Mesodermal cell (in vitro differentiated cells): ENCODE measurements around the gene DEPDC4.
"Not testable (repeated sequence)": the region's sequence is repeated elsewhere in the genome, so short reads cannot be mapped to it uniquely, and the experiment has no call there.

Source experiments
- H3K27ac ChIP-seq: 2 replicates; pipeline ENCODE4 v1.7.0; 2013; ENCODE audit warnings: mild to moderate bottlenecking, low read depth, low read length, moderate library complexity; ENCODE audit not compliant: severe bottlenecking
- H3K36me3 ChIP-seq: 2 replicates; pipeline ENCODE4 v1.7.1; 2013; ENCODE audit warnings: mild to moderate bottlenecking, low read length, moderate library complexity; ENCODE audit not compliant: control insufficient read depth, insufficient read depth
- H3K4me1 ChIP-seq: one replicate; pipeline ENCODE4 v1.7.1; 2013; ENCODE audit warnings: mild to moderate bottlenecking, low read length; ENCODE audit not compliant: insufficient read depth, control insufficient read depth, poor library complexity, severe bottlenecking
- H3K4me3 ChIP-seq: 2 replicates; pipeline ENCODE4 v1.7.0; 2013; ENCODE audit warnings: low read length, control low read depth, mild to moderate bottlenecking; ENCODE audit not compliant: insufficient read depth, poor library complexity, severe bottlenecking; ENCODE audit errors: extremely low read depth
- H3K9me3 ChIP-seq: 2 replicates; pipeline ENCODE4 v1.7.1; 2013; ENCODE audit warnings: mild to moderate bottlenecking, low read length, moderate library complexity; ENCODE audit not compliant: control insufficient read depth
- WGBS, 2 experiments: methylation state at CpG; one replicate each; pipeline ENCODE4 v1.1.5; 2013; ENCODE audit warnings: missing lambda C conversion rate in 2 of 2; ENCODE audit not compliant: insufficient coverage in 2 of 2; 5-methylcytosine and 5-hydroxymethylcytosine counted together

Gene DEPDC4

GRCh38 chr12:100265107-100265506 lies 1.8 kb downstream of the DEPDC4 start:
- WGBS, 2 experiments: 84 to 96% methylated on average over 5 of the region's 5 CpGs
- H3K4me3 ChIP-seq, H3K36me3 ChIP-seq, H3K4me1 ChIP-seq, H3K9me3 ChIP-seq, H3K27ac ChIP-seq: not testable (repeated sequence)

DNA sequence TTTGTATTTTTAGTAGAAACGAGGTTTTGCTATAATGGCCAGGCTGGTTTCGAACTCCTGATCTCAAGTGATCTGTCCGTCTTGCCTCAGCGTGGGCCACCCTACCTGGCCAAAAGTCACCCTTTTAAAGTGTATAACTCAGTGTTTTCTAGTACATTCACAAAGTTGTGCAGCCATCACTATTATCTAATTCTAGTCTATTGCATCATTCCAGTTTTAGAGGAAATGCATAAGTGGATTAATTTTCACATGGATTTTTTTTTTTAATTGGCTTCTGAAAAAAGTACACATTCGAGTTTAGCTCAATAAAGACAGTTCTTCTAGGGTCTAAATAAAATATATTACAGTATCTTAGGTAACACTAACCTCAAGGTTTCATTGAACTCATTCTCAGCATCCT lies 3.7 kb downstream of the DEPDC4 start:
- Histone ChIP-seq H3K4me1 (no peaks in the 10 kb centered on the region), H3K9me3 (no peaks in the 10 kb centered on the region)
- WGBS, 2 experiments: 94 to 96% methylated on average over 3 to 4 of the region's 5 CpGs

GRCh38 chr12:100258127-100258526 lies 8.8 kb downstream of the DEPDC4 start:
- Histone ChIP-seq H3K9me3 (no peaks in the 10 kb centered on the region), H3K36me3 (no peaks in the 10 kb centered on the region), H3K4me1 (no peaks in the 10 kb centered on the region), H3K27ac (no peak overlapping the region), H3K4me3 (no peak overlapping the region)
- no CpG with 5 or more reads among the region's 1 CpG for WGBS, 2 experiments

More for the DNA sequence above, 3.7 kb downstream of the DEPDC4 start:
- Histone ChIP-seq H3K27ac (no peak overlapping the region), H3K36me3 (no peaks in the 10 kb centered on the region), H3K4me3 (no peak overlapping the region)

GRCh38 chr12:100254876-100255275 lies 12.0 kb downstream of the DEPDC4 start:
- 100% methylated on average over 1 of the region's 1 CpG; no CpG with 5 or more reads in 1 of the 2 experiments for WGBS, 2 experiments
- Histone ChIP-seq H3K4me1 (no peaks in the 10 kb centered on the region), H3K36me3 (no peaks in the 10 kb centered on the region), H3K4me3 (no peak overlapping the region), H3K27ac (no peak overlapping the region), H3K9me3 (no peaks in the 10 kb centered on the region)

DNA sequence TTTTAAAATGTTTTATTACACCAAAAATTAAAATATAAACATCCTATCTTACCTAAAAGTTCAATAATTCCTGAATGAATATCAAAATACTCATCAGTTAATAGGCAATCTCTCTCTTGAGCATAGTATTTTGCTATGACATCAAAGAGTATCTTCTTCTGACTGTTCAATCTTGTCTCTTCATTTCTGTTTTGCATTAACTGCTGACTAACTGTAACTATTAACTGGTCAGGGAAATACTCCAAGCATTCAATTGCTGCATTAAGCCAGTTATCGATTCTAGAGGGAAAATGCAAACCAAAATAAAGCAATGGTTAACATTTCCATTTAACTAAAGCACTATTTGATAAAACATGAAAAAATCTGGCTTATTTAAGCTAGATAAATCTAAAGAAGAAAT lies 13.4 kb downstream of the DEPDC4 start:
- Histone ChIP-seq H3K9me3 (no peaks in the 10 kb centered on the region), H3K4me1 (no peaks in the 10 kb centered on the region), H3K36me3 (no peaks in the 10 kb centered on the region), H3K27ac (no peak overlapping the region), H3K4me3 (no peak overlapping the region)
- WGBS, 2 experiments: 100% methylated on average over 1 of the region's 1 CpG

- 100% methylated on average over 1 of the region's 2 CpGs; no CpG with 5 or more reads in 1 of the 2 experiments for WGBS, 2 experiments
- Histone ChIP-seq H3K36me3 (no peaks in the 10 kb centered on the region), H3K4me3 (no peak overlapping the region), H3K9me3 (no peaks in the 10 kb centered on the region), H3K27ac (no peak overlapping the region), H3K4me1 (no peaks in the 10 kb centered on the region)
These were observed 15.0 kb downstream of the DEPDC4 start for GRCh38 chr12:100251917-100252316.

DNA sequence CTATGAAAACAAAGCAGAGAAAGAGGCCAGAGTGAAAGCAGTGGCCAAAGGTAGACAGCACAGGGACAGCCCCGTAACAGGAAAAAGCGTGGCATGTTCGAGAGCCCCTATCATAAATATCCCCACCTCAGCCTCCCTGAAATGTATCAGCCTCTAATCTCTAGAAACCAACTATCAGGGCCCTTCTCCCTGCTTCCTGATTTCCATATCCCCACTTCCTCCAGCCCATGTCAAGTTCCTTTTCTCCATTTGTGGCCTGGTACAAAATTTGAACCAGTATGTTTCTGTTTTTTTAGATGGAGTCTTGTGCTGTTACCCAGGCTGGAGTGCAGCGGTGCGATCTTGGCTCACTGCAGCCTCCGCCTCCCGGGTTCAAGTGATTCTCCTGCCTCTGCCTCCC lies 16.9 kb downstream of the DEPDC4 start:
- Histone ChIP-seq H3K36me3 (no peaks in the 10 kb centered on the region), H3K4me3 (no peak overlapping the region), H3K4me1 (no peaks in the 10 kb centered on the region), H3K9me3 (no peaks in the 10 kb centered on the region), H3K27ac (no peak overlapping the region)
- 97% methylated on average over 6 to 7 of the region's 7 CpGs for WGBS, 2 experiments

- H3K36me3 ChIP-seq: no peaks in the 10 kb centered on the region
- no peaks in the 10 kb centered on the region for H3K9me3 ChIP-seq
- H3K27ac ChIP-seq: no peak overlapping the region
- no peak overlapping the region for H3K4me3 ChIP-seq
- H3K4me1 ChIP-seq: no peaks in the 10 kb centered on the region
These were observed 18.0 kb downstream of the DEPDC4 start for GRCh38 chr12:100248886-100249285.

DNA sequence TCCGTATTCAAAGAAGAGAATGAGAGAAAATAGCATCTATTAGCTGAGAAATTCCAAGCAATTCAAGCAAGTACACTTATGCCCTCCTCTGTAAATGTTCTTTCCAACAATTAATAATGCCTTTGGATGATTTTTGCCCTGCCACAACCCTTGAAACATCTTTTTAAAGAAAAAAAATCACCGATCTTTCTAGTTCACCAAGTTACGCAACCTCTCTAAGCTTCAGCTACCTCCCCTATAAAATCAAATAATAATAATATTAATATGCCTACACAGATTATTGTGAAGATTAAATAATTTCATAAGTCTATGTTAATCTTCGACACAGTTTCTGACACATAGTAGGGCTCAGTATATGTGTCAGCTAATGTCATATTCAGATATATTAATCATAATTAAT lies 19.1 kb downstream of the DEPDC4 start:
- H3K4me1 ChIP-seq: no peaks in the 10 kb centered on the region
- H3K27ac ChIP-seq: no peak overlapping the region
- H3K36me3 ChIP-seq: no peaks in the 10 kb centered on the region
- no peaks in the 10 kb centered on the region for H3K9me3 ChIP-seq
- H3K4me3 ChIP-seq: no peak overlapping the region
- WGBS, 2 experiments: 100% methylated on average over 1 of the region's 4 CpGs

GRCh38 chr12:100243137-100243536 lies 23.7 kb downstream of the DEPDC4 start:
- no peaks in the 10 kb centered on the region for H3K4me1 ChIP-seq
- H3K4me3 ChIP-seq: no peak overlapping the region
- no peaks in the 10 kb centered on the region for H3K9me3 ChIP-seq
- H3K27ac ChIP-seq: no peak overlapping the region
- WGBS, 2 experiments: 91 to 95% methylated on average over 2 of the region's 5 CpGs
- H3K36me3 ChIP-seq: no peaks in the 10 kb centered on the region

- Histone ChIP-seq H3K4me1 (no peaks in the 10 kb centered on the region), H3K9me3 (no peaks in the 10 kb centered on the region), H3K27ac (no peak overlapping the region), H3K4me3 (no peak overlapping the region), H3K36me3 (no peaks in the 10 kb centered on the region)
- WGBS, 2 experiments: 100% methylated on average over 1 of the region's 1 CpG
These were observed 27.3 kb downstream of the DEPDC4 start for GRCh38 chr12:100239589-100239988.

- Histone ChIP-seq H3K27ac (no peak overlapping the region), H3K36me3 (no peaks in the 10 kb centered on the region), H3K9me3 (no peaks in the 10 kb centered on the region), H3K4me3 (no peak overlapping the region), H3K4me1 (no peaks in the 10 kb centered on the region)
- WGBS, 2 experiments: 89 to 92% methylated on average over 2 of the region's 3 CpGs
These were observed 28.1 kb downstream of the DEPDC4 start for GRCh38 chr12:100238801-100239200.
